Heart left ventricle (tissue), 16 donors: Measurements from ENCODE around the gene CCDC190. TPM values are rescaled to one million over a fixed set of nuclear protein-coding genes. Genes with fewer than 3 reads are reported as not detected.
A peak's percentile ranks its signal among the peaks of the same experiment; 100 is the strongest.

ENCODE experiments used
- ATAC-seq, 4 donors: fragments of 200-7000 bp; cut with Tn5 transposase; one replicate each; pipeline ENCODE4 v1.9.1; 2020 to 2022; ENCODE audit warnings: moderate library complexity in 4 of 4, mild to moderate bottlenecking in 3 of 4, moderate number of reproducible peaks in 1 of 4
- DNase-seq, 5 donors: peaks; one replicate each; pipeline ENCODE4 v3.0.0-alpha.2; 2020
- H3K27ac ChIP-seq, 12 donors: fragments of 200-600 bp; sonication (generic) in 4 of 12; one replicate each; pipeline versions ENCODE4 v1.5.0 to v1.8.0; 2016 to 2022; ENCODE audit warnings: mild to moderate bottlenecking in 2 of 12
- H3K27me3 ChIP-seq, 9 donors: fragments of 200-600 bp; sonication (generic) in 2 of 9; one replicate each; pipeline versions ENCODE4 v1.5.1 to v1.8.0; 2016 to 2022; ENCODE audit warnings: mild to moderate bottlenecking in 3 of 9
- H3K36me3 ChIP-seq, 9 donors: fragments of 200-600 bp; sonication (generic) in 2 of 9; one replicate each; pipeline versions ENCODE4 v1.5.0 to v1.8.0; 2018 to 2022; ENCODE audit warnings: mild to moderate bottlenecking in 2 of 9
- H3K4me1 ChIP-seq, 12 donors: fragments of 200-600 bp; sonication (generic) in 4 of 12; one replicate each; pipeline versions ENCODE4 v1.5.0 to v1.8.0; 2016 to 2022; ENCODE audit warnings: mild to moderate bottlenecking in 3 of 12
- H3K4me3 ChIP-seq, 12 donors: fragments of 200-600 bp; sonication (generic) in 4 of 12; one replicate each; pipeline versions ENCODE4 v1.5.0 to v1.8.0; 2017 to 2022; ENCODE audit warnings: mild to moderate bottlenecking in 9 of 12, moderate library complexity in 4 of 12
- H3K9me3 ChIP-seq, 12 donors: fragments of 200-600 bp; sonication (generic) in 4 of 12; one replicate each; pipeline versions ENCODE4 v1.5.0 to v1.8.0; 2016 to 2022; ENCODE audit warnings: mild to moderate bottlenecking in 1 of 12
- CTCF ChIP-seq, 12 donors: fragments of 200-600 bp; sonication (generic) in 4 of 12; IDR thresholded peaks; one replicate each; pipeline versions ENCODE4 v1.5.0 to v1.8.0; 2018 to 2022; ENCODE audit warnings: antibody characterized with exemption in 12 of 12, mild to moderate bottlenecking in 5 of 12
- POLR2A ChIP-seq, 2 donors: fragments of 450-650 bp; IDR thresholded peaks; one replicate each; pipeline ENCODE4 v1.6.1; 2017; ENCODE audit warnings: antibody characterized with exemption in 2 of 2, mild to moderate bottlenecking in 2 of 2, moderate library complexity in 2 of 2
- WGBS, 4 donors: extraction: QIAGEN DNeasy Blood & Tissue Kit in 2 of 4; methylation state at CpG; one replicate each; pipeline versions ENCODE4 v1.1.5 to v1.1.7; 2013 to 2018; 5-methylcytosine and 5-hydroxymethylcytosine counted together
- intact Hi-C, 10 donors: fragments of 100-400 bp; cut with DNase I; formaldehyde crosslinking; loops; one replicate each; pipeline versions ENCODE4 v1.11.1 to v1.14.2; 2022
- polyA plus RNA-seq, 2 donors: library from polyadenylated mRNA; stranded (reverse); fragments of 200-250 nt; gene quantifications; one replicate each; pipeline ENCODE4 v1.2.3, GENCODE V29; 2013
- total RNA-seq, 9 donors: library from RNA; depleted of rRNA in 2 of 9; stranded (reverse); fragments of >200 nt in 2 of 9; fragmentation: NEBNext Ultra II Directional in 3 of 9; extraction: Animal tissue kit (Norgen Biotek cat#: 25700) in 3 of 9; gene quantifications; one replicate each; pipeline versions ENCODE4 v1.1.0 to v1.2.4, GENCODE V29; 2016 to 2023
- donor health status: ischemic (EF 13 %, LVEDD 7.1; RV severe dilation, severe dysfunction).
- donor health status: healthy with polysubstance abuse.
- donor health status: DM: no; HTN: yes; CAD: no.
- donor health status: DM: no; HTN: no; CAD: no.
- donor health status: ischemic (EF 25% LVEDD 6.9; RV normal size, moderate dysfunction).
- donor health status: ischemic (EF 25% LVEDD 5.7; RV mildly dilated, moderate dysfunction).
- donor health status: healthy.
- donor health status: DM: yes; HTN: yes; CAD: no.
- donor health status: ischemic (EF 35%, LVEDD 5.7; RV mildly dilated, moderate dysfunction).
- donor health status: nonischemic (EF 11% LVEDD 7.7; RV severe dilation, severe dysfunction).
- donor health status: DM: yes; HTN: yes; CAD: no.
- donor health status: PGD.
- donor health status: ischemic (EF 29% LVEDD 5.4; RV normal size, mild dysfunction).
- donor health status: nonischemic (EF 23%, LVEDD 6.1; RV moderate dilation, normal function).

CCDC190 gene
- total and polyA plus RNA-seq, 11 donors, result 0.06 to 1.2 (median 0.32) TPM; not detected in 3

DNA sequence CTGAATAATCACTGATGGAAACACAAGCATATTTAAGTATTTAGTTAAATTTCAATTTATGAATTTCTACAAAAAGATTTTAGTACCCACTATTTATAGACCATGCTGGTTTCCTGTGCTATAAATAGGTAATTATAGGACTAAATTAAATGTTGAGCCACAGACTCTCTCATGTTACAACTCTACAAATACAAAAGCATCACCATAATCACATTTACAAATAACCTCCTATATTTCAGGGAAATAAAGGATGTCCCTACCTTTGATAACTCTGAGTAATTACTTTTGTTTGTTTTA, 32.6 kb upstream of the CCDC190 start:
- no peak for DNase-seq
- no peak for ATAC-seq
- intact Hi-C loops, result no loop called here
- Histone ChIP-seq H3K36me3 (no peaks in the 10 kb centered on the region), H3K4me1 (peaks cover 0 to 15% (median 7%) of the 10 kb centered on the region in 12 donors), H3K4me3 (no peak overlapping the region), H3K27me3 (no peaks in the 10 kb centered on the region), H3K9me3 (no peaks in the 10 kb centered on the region), H3K27ac (no peak overlapping the region)
- TF ChIP-seq CTCF (IDR thresholded peaks at IDR 0.05) (no peak), POLR2A (IDR thresholded peaks at IDR 0.05) (no peak)

DNA sequence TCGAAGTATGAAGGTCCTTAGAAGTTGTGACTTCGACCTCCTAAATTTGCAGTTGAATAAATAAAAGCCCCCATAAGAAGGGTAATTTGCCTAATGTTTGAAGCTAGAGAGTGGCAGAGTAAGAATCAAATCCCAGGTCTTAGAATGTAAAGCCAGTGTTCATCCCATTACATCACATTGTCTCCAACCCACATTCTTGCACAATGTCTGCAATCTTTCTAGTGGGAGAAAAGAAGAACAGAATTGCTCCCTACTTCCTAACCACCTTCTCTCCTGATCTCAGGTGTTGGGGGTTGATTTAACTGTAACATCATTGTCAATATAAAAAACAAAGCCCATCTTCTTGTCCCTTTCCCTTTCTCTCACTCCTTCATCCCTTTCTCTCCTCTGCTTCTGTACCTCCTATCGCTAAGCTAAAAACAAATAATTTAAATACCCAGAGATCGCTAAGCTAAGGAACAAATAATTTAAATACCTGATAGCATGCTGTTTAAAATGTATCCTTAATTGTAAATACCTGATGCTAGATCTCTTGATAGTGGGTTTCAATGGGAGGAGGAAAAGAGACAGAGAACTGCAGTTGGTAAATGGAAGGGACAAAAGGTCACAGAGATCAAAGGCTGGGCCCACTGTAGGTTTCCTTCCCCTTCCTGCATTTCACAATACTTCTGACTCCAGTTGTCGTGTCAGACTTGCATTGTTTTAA, 32.1 kb upstream of the CCDC190 start:
- intact Hi-C loops, result no loop called here
- peak in 1 of 4 donors; percentile 48 for ATAC-seq
- H3K36me3 ChIP-seq, result no peaks in the 10 kb centered on the region
- no peak for TF ChIP-seq POLR2A (IDR thresholded peaks at IDR 0.05)
- no peak for TF ChIP-seq CTCF (IDR thresholded peaks at IDR 0.05)
- no peaks in the 10 kb centered on the region for H3K27me3 ChIP-seq
- no peak overlapping the region for H3K27ac ChIP-seq
- H3K4me1 ChIP-seq, result peaks cover 0 to 15% (median 7%) of the 10 kb centered on the region in 12 donors
- H3K4me3 ChIP-seq, result no peak overlapping the region
- 76 to 80% (median 78%) methylated on average over 5 of the region's 5 CpGs for WGBS, 4 donors
- no peaks in the 10 kb centered on the region for H3K9me3 ChIP-seq
- DNase-seq, result no peak

- Histone ChIP-seq H3K9me3 (no peaks in the 10 kb centered on the region), H3K36me3 (no peaks in the 10 kb centered on the region), H3K27ac (no peak overlapping the region), H3K4me3 (no peak overlapping the region), H3K27me3 (no peaks in the 10 kb centered on the region), H3K4me1 (peaks cover 0 to 15% (median 7%) of the 10 kb centered on the region in 12 donors)
- intact Hi-C loops, result loop anchor here in 1 of 10 donors (10.0 kb wide), 1 partner anchor 175 kb away; the partner anchor contains the start of gene RGS4
- TF ChIP-seq POLR2A (IDR thresholded peaks at IDR 0.05) (no peak), CTCF (IDR thresholded peaks at IDR 0.05) (no peak)
- DNase-seq (no peak), ATAC-seq (peak in 3 of 4 donors; percentile 58 to 85 (median 73))
- 18 to 26% (median 21%) methylated on average over 2 of the region's 2 CpGs for WGBS, 4 donors
These were observed 29.0 kb upstream of the CCDC190 start for GRCh38 chr1:162889989-162890388.

DNA sequence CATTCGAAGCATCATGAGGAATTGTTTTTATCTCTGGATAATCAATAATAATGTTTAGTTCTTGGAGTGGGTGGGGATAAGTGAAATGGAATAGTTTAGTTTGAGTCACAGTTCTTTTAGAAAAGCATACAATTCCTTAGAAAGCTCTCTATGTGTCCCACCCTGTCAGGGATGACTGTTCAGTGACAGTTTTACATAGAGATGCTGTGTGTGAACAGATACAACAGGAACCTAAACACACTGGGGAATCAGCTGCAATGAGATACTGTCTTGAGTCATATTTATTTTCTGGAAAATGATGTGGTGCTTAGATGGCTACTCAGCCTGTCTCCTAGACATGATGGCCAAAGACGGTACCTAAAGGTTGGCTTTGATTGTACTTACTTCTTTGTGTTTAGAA, 25.7 kb upstream of the CCDC190 start:
- TF ChIP-seq CTCF (IDR thresholded peaks at IDR 0.05), result no peak
- no peak for TF ChIP-seq POLR2A (IDR thresholded peaks at IDR 0.05)
- H3K4me1 ChIP-seq, result peaks cover 0 to 7% (median 0%) of the 10 kb centered on the region in 12 donors
- no peak for DNase-seq
- 94 to 98% (median 97%) methylated on average over 2 of the region's 2 CpGs for WGBS, 4 donors
- no peaks in the 10 kb centered on the region for H3K9me3 ChIP-seq
- H3K36me3 ChIP-seq, result no peaks in the 10 kb centered on the region
- no peak overlapping the region for H3K4me3 ChIP-seq
- no peak overlapping the region for H3K27ac ChIP-seq
- H3K27me3 ChIP-seq, result no peaks in the 10 kb centered on the region
- intact Hi-C loops, result loop anchor here in 1 of 10 donors (10.0 kb wide), 1 partner anchor 178 kb away; the partner anchor contains the start of gene RGS4
- ATAC-seq, result no peak
